K562 (cell line): ENCODE results near the gene QSOX2. TPM values are rescaled to one million over a fixed set of nuclear protein-coding genes. Genes with fewer than 3 reads are reported as not detected.

Experiments
- ATAC-seq: fragments of 200-7000 bp; cut with Tn5 transposase; 3 replicates; pipeline ENCODE4 v1.9.1; 2020; ENCODE audit warnings: moderate library complexity
- BruUV-seq: library from RNA; stranded (reverse); fragments of 400-500 nt; replicated peaks from 2 replicates; lab custom pipeline; 2021; lab: Mats Ljungman, UMichigan
- CTCF ChIA-PET: fragments of 300-600 bp; formaldehyde crosslinking; extraction: SDS; loops from one replicate; lab custom pipeline; 2021; ENCODE audit warnings: low intra/inter-chr PET ratio; lab: Yijun Ruan, JAX
- POLR2A ChIA-PET: fragments of 300-600, 350-650 bp; sonication (Branson Sonifier 250); formaldehyde crosslinking; extraction: SDS; loops from one replicate; lab custom pipeline; 2021; ENCODE audit warnings: antibody characterized with exemption, inconsistent platforms; lab: Yijun Ruan, JAX
- DNase-seq, 4 experiments: peaks; one replicate each; pipeline versions ENCODE4 v3.0.0 to v3.0.0-alpha.2; 2011 to 2018; ENCODE audit warnings: low spot score in 3 of 4, mixed read lengths in 3 of 4; ENCODE audit errors: extremely low read depth in 1 of 4
- FAIRE-seq: peaks from 2 replicates; lab custom pipeline; 2011; peaks lifted over from hg19 to GRCh38; lab: Jason Lieb, UNC
- H2AFZ ChIP-seq: 2 replicates; pipeline ENCODE4 v1.6.0; 2011; ENCODE audit warnings: low read depth, low read length, control low read depth, inconsistent platforms
- H3K27ac ChIP-seq: fragments of 200-600 bp; 3 replicates; pipeline ENCODE4 v1.8.0; 2011; ENCODE audit warnings: low read depth, mild to moderate bottlenecking, control low read depth, inconsistent platforms, low read length, moderate library complexity, mixed read lengths; ENCODE audit errors: extremely low read depth
- H3K27me3 ChIP-seq, 2 experiments: fragments of 300-600 bp in 1 of 2; 2 replicates in 1 of 2; 3 replicates in 1 of 2; pipeline versions ENCODE4 v1.6.0 to v1.8.0; 2011; ENCODE audit warnings: inconsistent platforms in 2 of 2, low read length in 2 of 2, mild to moderate bottlenecking in 1 of 2, mixed read lengths in 1 of 2, moderate library complexity in 1 of 2; ENCODE audit not compliant: control insufficient read depth in 2 of 2, insufficient read depth in 2 of 2
- H3K36me3 ChIP-seq: fragments of 300-600 bp; 3 replicates; pipeline ENCODE4 v1.8.0; 2011; ENCODE audit warnings: mild to moderate bottlenecking, low read length, inconsistent platforms; ENCODE audit not compliant: control insufficient read depth, insufficient read depth
- H3K4me1 ChIP-seq, 2 experiments: fragments of 200-600 bp in 1 of 2; replicated peaks in 1 of 2; 2 replicates in 1 of 2; 3 replicates in 1 of 2; pipeline versions ENCODE4 v1.5.1 to v1.8.0; 2011; ENCODE audit warnings: inconsistent platforms in 2 of 2, low read length in 2 of 2, mild to moderate bottlenecking in 1 of 2, mixed read lengths in 1 of 2, moderate library complexity in 1 of 2; ENCODE audit not compliant: control insufficient read depth in 2 of 2, insufficient read depth in 2 of 2
- H3K4me2 ChIP-seq: 2 replicates; pipeline ENCODE4 v1.6.1; 2011; ENCODE audit warnings: low read length, control low read depth, inconsistent platforms, mixed read lengths; ENCODE audit not compliant: insufficient read depth
- H3K4me3 ChIP-seq: fragments of 200-600 bp; sonication (generic), shearing (Covaris generic); 2 replicates; pipeline ENCODE4 v1.5.1; 2016; ENCODE audit warnings: control low read depth, inconsistent platforms
- H3K79me2 ChIP-seq: fragments of 200-600 bp; 3 replicates; pipeline ENCODE4 v1.8.0; 2011; ENCODE audit warnings: low read length, inconsistent platforms; ENCODE audit not compliant: control insufficient read depth, insufficient read depth
- H3K9ac ChIP-seq, 2 experiments: 2 replicates each; pipeline versions ENCODE4 v1.6.0 to v1.6.1; 2011; ENCODE audit warnings: low read depth in 2 of 2, low read length in 2 of 2, control low read depth in 1 of 2, inconsistent platforms in 1 of 2, mild to moderate bottlenecking in 1 of 2, mixed read lengths in 1 of 2; ENCODE audit not compliant: insufficient read depth in 1 of 2
- H3K9me1 ChIP-seq: one replicate; pipeline ENCODE4 v1.6.0; 2011; ENCODE audit warnings: inconsistent platforms, mild to moderate bottlenecking, low read length, moderate library complexity; ENCODE audit not compliant: control insufficient read depth, insufficient read depth
- H3K9me3 ChIP-seq: replicated peaks from 2 replicates; pipeline ENCODE4 v1.5.1; 2011; ENCODE audit warnings: low read depth, low read length, inconsistent platforms; ENCODE audit not compliant: control insufficient read depth, insufficient read depth
- H4K20me1 ChIP-seq: replicated peaks from 2 replicates; pipeline ENCODE4 v1.6.1; 2011; ENCODE audit warnings: low read length, inconsistent platforms, mixed read lengths; ENCODE audit not compliant: control insufficient read depth, insufficient read depth
- NRF1 ChIP-seq, 2 experiments: fragments of 450-650 bp; IDR thresholded peaks in 1 of 2; conservative IDR thresholded peaks in 1 of 2; 2 replicates each; pipeline ENCODE4 v1.6.1; 2014; ENCODE audit warnings: mild to moderate bottlenecking in 2 of 2
- PRMT5 ChIP-seq: sonication (generic); formaldehyde crosslinking; IDR thresholded peaks from 2 replicates; pipeline ENCODE4 v1.5.0; 2020; ENCODE audit warnings: missing genetic modification reagents
- SNIP1 ChIP-seq: fragments of 450-650 bp; IDR thresholded peaks from 2 replicates; pipeline ENCODE4 v1.7.1; 2017; ENCODE audit warnings: low read depth, mild to moderate bottlenecking
- TEAD4 ChIP-seq, 2 experiments: sonication (generic) in 1 of 2; formaldehyde crosslinking in 1 of 2; IDR thresholded peaks; 2 replicates each; pipeline versions ENCODE4 v1.6.1 to v1.8.0; 2012 to 2022; ENCODE audit warnings: borderline replicate concordance in 1 of 2, inconsistent platforms in 1 of 2, low read length in 1 of 2, mild to moderate bottlenecking in 1 of 2, missing genetic modification reagents in 1 of 2
- ZBTB40 ChIP-seq, 2 experiments: fragments of 450-650 bp in 1 of 2; sonication (generic) in 1 of 2; formaldehyde crosslinking in 1 of 2; IDR thresholded peaks; 2 replicates each; pipeline versions ENCODE4 v1.7.1 to v1.9.0; 2016 to 2022; ENCODE audit warnings: inconsistent platforms in 1 of 2, mild to moderate bottlenecking in 1 of 2, missing genetic modification reagents in 1 of 2
- WGBS: fragments of 100-300 bp; shearing (Covaris generic); methylation state at CpG from one replicate; pipeline ENCODE4 v1.1.6; 2016; ENCODE audit warnings: low coverage, mixed read lengths; ENCODE audit not compliant: insufficient coverage; ENCODE audit errors: missing lambda C conversion rate; 5-methylcytosine and 5-hydroxymethylcytosine counted together
- in situ Hi-C: fragments of 300-500 bp; cut with MboI; formaldehyde crosslinking; loops from 4 replicates; pipeline ENCODE4 v1.15.0; 2018; ENCODE audit warnings: inconsistent platforms, mixed read lengths
- intact Hi-C: fragments of 100-400 bp; cut with micrococcal nuclease; formaldehyde crosslinking; loops from 2 replicates; pipeline ENCODE4 v1.14.2; 2022
- polyA plus RNA-seq, 8 experiments: library from polyadenylated mRNA; depleted of rRNA in 4 of 8; stranded (reverse) in 5 of 8; unstranded in 3 of 8; fragments of >200 nt; fragmentation: Nextera tagmentation in 2 of 8; fragmentation: Illumina TruSeq in 1 of 8; extraction: Ambion mirVana in 2 of 8; extraction: Trizol in 1 of 8; gene quantifications; 2 replicates each; pipeline versions ENCODE4 v1.2.1 to v1.2.3, GENCODE V29; 2011 to 2014; ENCODE audit warnings: inconsistent platforms in 1 of 8, missing spikeins in 1 of 8
- total RNA-seq, 7 experiments: library from RNA; depleted of rRNA in 6 of 7; stranded (reverse); fragments of >200 nt in 6 of 7; fragmentation: Illumina TruSeq in 2 of 7; extraction: Trizol in 2 of 7; gene quantifications; 2 replicates each; pipeline versions ENCODE4 v1.2.1 to v1.2.3, GENCODE V29; 2011 to 2021; ENCODE audit warnings: low replicate concordance in 1 of 7

QSOX2 gene
- total and polyA plus RNA-seq, 9 of the 15 experiments (the other 6 are each of a cell fraction or from before 2014, with no cell fraction given), result 0.51 to 23.7 (median 12.7) TPM

GRCh38 chr9:136251264-136252115, 5.9 kb upstream of the QSOX2 start:
- no peak for FAIRE-seq
- no peak for DNase-seq
- H3K9ac ChIP-seq, result no peak overlapping the region
- no peak overlapping the region for H2AFZ ChIP-seq
- in situ Hi-C loops, result no loop called here
- no peaks in the 10 kb centered on the region for H3K9me1 ChIP-seq
- intact Hi-C loops, result no loop called here
- CTCF ChIA-PET, result no interaction called here
- no peak overlapping the region for H3K4me3 ChIP-seq
- H3K4me1 ChIP-seq, result peaks cover 0 to 83% of the 10 kb centered on the region in 2 experiments; a peak in 3 of 5 replicates
- no peaks in the 10 kb centered on the region for H3K36me3 ChIP-seq
- no peak overlapping the region for H3K27ac ChIP-seq
- H3K79me2 ChIP-seq, result no peaks in the 10 kb centered on the region
- TF ChIP-seq NRF1 (conservative IDR thresholded peaks at IDR 0.05 in 1 of 2, IDR thresholded peaks at IDR 0.05 in 1 of 2) (peak; percentile 59 to 61), ZBTB40 (IDR thresholded peaks at IDR 0.05) (no peak), ZBTB40 (CRISPR knock-in tag; IDR thresholded peaks at IDR 0.05) (no peak), SNIP1 (no peak), PRMT5 (CRISPR knock-in tag) (no peak), TEAD4 (IDR thresholded peaks at IDR 0.05; ENCODE audit: low read length) (no peak), TEAD4 (CRISPR knock-in tag; IDR thresholded peaks at IDR 0.05; ENCODE audit: borderline replicate concordance) (no peak)
- 0 out of 2 replicates have a peak, but pooled peaks cover 6% of the 10 kb centered on the region for H4K20me1 ChIP-seq
- no peak overlapping the region for H3K4me2 ChIP-seq
- BruUV-seq, result no TSS peak
- no peaks in the 10 kb centered on the region for H3K9me3 ChIP-seq
- H3K27me3 ChIP-seq, result peaks cover 17 to 68% of the 10 kb centered on the region in 2 experiments; a peak in 4 of 5 replicates
- WGBS, result 47% methylated on average over 23 of the region's 50 CpGs
- POLR2A ChIA-PET, result interaction anchor here (0.6 to 1.1 kb wide), 3 partner anchors 11 to 23 kb away, joined by 3 to 4 read pairs (median 4); no protein-coding TSS in a partner anchor
- ATAC-seq, result no peak
